Measurements from ENCODE around the gene IQGAP2.

The IQGAP2 gene

DNA sequence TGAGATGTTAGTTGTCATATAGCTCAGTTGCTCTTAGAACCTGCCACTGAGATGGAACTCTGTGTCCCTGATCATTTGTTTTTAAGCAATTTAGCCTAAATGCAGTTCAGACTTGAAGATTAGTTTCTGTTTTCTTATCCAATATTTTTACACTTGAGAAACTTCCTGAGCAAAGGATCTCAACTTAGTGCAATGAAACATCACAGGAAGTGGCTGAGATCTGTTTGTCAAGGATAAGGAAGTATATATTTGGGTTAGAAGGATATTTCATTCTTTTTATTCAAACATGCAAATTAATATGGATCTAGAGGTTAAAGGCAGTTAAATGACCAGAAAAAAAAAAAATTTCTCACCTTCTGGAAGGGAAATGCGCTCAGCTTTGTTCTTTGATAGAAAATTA, 293.2 kb downstream of the IQGAP2 start:
- no peaks in the 10 kb centered on the region for H3K36me3 ChIP-seq (ENCODE audit: control insufficient read depth, insufficient read depth, low read length)
- no peak for DNase-seq (ENCODE audit: extremely low read depth, insufficient read length)
- H3K27me3 ChIP-seq (replicated peaks; ENCODE audit: control insufficient read depth, insufficient read depth, low read length), result no peaks in the 10 kb centered on the region
- TF ChIP-seq, protein P1, sequence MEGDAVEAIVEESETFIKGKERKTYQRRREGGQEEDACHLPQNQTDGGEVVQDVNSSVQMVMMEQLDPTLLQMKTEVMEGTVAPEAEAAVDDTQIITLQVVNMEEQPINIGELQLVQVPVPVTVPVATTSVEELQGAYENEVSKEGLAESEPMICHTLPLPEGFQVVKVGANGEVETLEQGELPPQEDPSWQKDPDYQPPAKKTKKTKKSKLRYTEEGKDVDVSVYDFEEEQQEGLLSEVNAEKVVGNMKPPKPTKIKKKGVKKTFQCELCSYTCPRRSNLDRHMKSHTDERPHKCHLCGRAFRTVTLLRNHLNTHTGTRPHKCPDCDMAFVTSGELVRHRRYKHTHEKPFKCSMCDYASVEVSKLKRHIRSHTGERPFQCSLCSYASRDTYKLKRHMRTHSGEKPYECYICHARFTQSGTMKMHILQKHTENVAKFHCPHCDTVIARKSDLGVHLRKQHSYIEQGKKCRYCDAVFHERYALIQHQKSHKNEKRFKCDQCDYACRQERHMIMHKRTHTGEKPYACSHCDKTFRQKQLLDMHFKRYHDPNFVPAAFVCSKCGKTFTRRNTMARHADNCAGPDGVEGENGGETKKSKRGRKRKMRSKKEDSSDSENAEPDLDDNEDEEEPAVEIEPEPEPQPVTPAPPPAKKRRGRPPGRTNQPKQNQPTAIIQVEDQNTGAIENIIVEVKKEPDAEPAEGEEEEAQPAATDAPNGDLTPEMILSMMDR (IDR thresholded peaks at IDR 0.05; ENCODE audit: insufficient read depth, low read length, poor library complexity, severe bottlenecking), result no peak
- no peak overlapping the region for H3K4me3 ChIP-seq (replicated peaks; ENCODE audit: low read depth, low read length)

DNA sequence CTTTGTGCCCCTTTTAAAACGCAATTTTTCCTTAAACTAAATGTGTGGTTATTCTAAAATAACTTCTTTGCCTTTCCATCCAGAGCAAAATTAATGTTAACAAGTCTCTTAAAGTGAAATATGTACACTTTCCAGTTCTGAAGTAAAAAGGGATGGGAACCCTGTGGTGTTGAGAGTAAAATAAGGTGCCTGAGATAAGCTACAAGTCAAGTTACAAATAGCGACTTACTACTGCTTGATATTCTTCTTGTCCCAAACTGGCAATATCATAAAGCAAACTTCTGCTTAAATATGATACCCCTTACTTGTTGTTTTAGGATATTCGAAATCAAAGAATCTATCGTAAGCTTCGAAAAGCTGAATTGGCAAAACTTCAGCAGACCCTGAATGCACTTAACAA, 294.6 kb downstream of the IQGAP2 start:
- TF ChIP-seq, protein P1 (IDR thresholded peaks at IDR 0.05; ENCODE audit: insufficient read depth, low read length, poor library complexity, severe bottlenecking), result no peak
- H3K4me3 ChIP-seq (replicated peaks; ENCODE audit: low read depth, low read length), result no peak overlapping the region
- no peak for DNase-seq (ENCODE audit: extremely low read depth, insufficient read length)
- H3K27me3 ChIP-seq (replicated peaks; ENCODE audit: control insufficient read depth, insufficient read depth, low read length), result no peaks in the 10 kb centered on the region
- no peaks in the 10 kb centered on the region for H3K36me3 ChIP-seq (ENCODE audit: control insufficient read depth, insufficient read depth, low read length)

DNA sequence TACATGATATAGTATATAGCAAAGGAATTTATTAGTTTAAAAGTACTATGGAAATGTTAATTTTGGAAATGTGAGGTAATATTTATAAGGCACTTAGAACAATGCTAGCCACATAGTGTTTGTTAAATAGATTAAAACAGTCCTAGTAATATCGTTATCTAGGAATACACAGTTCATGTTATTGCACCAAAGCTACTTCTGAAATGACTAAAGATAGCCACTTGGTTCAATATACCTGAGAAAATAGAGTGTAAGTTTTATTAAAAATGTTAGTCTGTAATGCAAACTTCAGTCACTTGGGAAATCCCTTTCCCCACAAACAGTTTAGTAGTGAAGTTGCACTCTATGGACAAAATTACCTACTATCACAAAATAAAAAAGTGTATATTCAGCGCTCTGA, 297.5 kb downstream of the IQGAP2 start:
- Histone ChIP-seq H3K27me3 (replicated peaks; ENCODE audit: control insufficient read depth, insufficient read depth, low read length) (no peaks in the 10 kb centered on the region), H3K36me3 (ENCODE audit: control insufficient read depth, insufficient read depth, low read length) (no peaks in the 10 kb centered on the region), H3K4me3 (replicated peaks; ENCODE audit: low read depth, low read length) (no peak overlapping the region)
- no peak for DNase-seq (ENCODE audit: extremely low read depth, insufficient read length)
- TF ChIP-seq, protein P1 (IDR thresholded peaks at IDR 0.05; ENCODE audit: insufficient read depth, low read length, poor library complexity, severe bottlenecking), result no peak

DNA sequence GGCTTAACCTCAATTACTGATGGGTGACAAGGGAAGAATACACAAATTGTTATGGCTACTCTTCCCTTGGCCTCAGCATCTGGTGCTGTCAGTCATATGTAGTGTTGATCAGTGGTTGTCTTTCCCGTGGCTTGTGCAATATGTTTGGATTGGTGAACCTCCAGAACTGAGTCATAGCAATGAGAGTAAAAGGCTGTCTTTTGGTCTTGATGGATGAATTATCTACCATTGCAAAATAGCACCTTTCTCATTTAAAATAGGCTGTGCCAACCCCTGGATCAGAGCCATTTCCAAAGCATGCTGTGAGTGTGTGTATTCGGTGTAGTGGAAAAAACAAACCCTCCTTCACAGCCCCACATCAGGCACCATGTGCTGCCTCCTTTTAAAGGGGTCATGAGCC, 298.2 kb downstream of the IQGAP2 start:
- H3K27me3 ChIP-seq (replicated peaks; ENCODE audit: control insufficient read depth, insufficient read depth, low read length), result no peaks in the 10 kb centered on the region
- H3K36me3 ChIP-seq (ENCODE audit: control insufficient read depth, insufficient read depth, low read length), result no peaks in the 10 kb centered on the region
- TF ChIP-seq, protein P1 (IDR thresholded peaks at IDR 0.05; ENCODE audit: insufficient read depth, low read length, poor library complexity, severe bottlenecking), result no peak
- H3K4me3 ChIP-seq (replicated peaks; ENCODE audit: low read depth, low read length), result no peak overlapping the region
- DNase-seq (ENCODE audit: extremely low read depth, insufficient read length), result no peak

DNA sequence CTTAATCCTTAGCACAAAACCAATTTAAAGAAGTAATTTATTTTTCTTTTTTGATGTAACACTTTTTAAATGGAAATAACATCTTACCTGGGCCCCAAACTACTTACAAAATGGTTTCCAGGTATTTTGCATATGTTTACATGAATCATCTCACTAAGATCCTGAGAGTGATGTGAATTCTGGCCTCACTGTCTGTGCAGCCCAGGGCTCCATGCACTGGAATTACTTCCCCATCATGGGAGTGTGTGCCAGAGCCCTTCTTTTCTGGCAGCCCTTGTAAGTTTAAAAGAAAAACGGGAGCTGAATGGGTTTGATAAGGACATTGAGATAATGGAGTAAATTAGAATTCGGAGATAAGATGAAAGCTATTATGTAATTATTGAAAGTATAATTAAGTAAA, 300.6 kb downstream of the IQGAP2 start:
- H3K36me3 ChIP-seq (ENCODE audit: control insufficient read depth, insufficient read depth, low read length), result no peaks in the 10 kb centered on the region; the same call in 1 of the 2 replicates
- no peaks in the 10 kb centered on the region for H3K27me3 ChIP-seq (replicated peaks; ENCODE audit: control insufficient read depth, insufficient read depth, low read length)
- no peak for DNase-seq (ENCODE audit: extremely low read depth, insufficient read length)
- H3K4me3 ChIP-seq (replicated peaks; ENCODE audit: low read depth, low read length), result no peak overlapping the region
- TF ChIP-seq, protein P1 (IDR thresholded peaks at IDR 0.05; ENCODE audit: insufficient read depth, low read length, poor library complexity, severe bottlenecking), result no peak

DNA sequence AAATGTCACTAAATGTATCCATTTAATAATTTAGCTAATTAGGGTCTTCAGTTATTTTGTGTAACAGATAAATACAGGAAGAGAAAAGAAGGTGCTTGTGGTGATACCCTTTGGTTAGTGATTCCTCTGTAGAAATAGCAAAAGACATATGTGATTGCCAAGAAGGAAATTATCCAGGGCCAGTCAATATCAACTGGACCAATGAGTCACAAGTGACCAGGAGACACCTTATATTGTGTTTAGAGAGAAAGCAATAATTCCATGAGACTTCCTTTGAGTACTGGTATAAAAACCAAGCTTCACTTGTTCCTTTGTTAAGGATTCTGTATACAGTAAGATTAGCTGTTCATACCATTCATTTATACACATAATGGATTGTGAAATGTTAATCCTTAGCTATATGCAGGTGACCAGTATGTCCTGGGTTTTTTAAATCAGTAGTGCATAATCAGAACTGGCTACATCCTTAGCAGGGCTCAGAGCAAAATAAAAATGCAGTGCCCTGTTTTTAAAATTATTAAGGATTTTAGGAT, 301.1 kb downstream of the IQGAP2 start:
- TF ChIP-seq, protein P1 (IDR thresholded peaks at IDR 0.05; ENCODE audit: insufficient read depth, low read length, poor library complexity, severe bottlenecking), result no peak
- Histone ChIP-seq H3K36me3 (ENCODE audit: control insufficient read depth, insufficient read depth, low read length) (no peaks in the 10 kb centered on the region; the same call in 1 of the 2 replicates), H3K27me3 (replicated peaks; ENCODE audit: control insufficient read depth, insufficient read depth, low read length) (no peaks in the 10 kb centered on the region), H3K4me3 (replicated peaks; ENCODE audit: low read depth, low read length) (no peak overlapping the region)
- no peak for DNase-seq (ENCODE audit: extremely low read depth, insufficient read length)

Measured in GM06990 (cell line).